H9 (cell line): ENCODE results near the gene SOX4. TPM values are rescaled to one million over a fixed set of nuclear protein-coding genes. Genes with fewer than 3 reads are reported as not detected.

Source experiments
- DNase-seq: peaks from one replicate; pipeline ENCODE4 v3.0.0-alpha.2; 2017
- H2AFZ ChIP-seq: one replicate; pipeline ENCODE4 v1.6.1; 2013; ENCODE audit warnings: mild to moderate bottlenecking, low read length, control low read depth, moderate library complexity
- H2AK5ac ChIP-seq: 2 replicates; pipeline ENCODE4 v1.6.1; 2013; ENCODE audit warnings: low read length, control low read depth, mixed read lengths; ENCODE audit not compliant: insufficient read length
- H2BK120ac ChIP-seq: one replicate; pipeline ENCODE4 v1.6.1; 2013; ENCODE audit warnings: low read depth, mild to moderate bottlenecking, low read length, control low read depth, inconsistent platforms; ENCODE audit not compliant: poor library complexity, severe bottlenecking
- H2BK12ac ChIP-seq: 2 replicates; pipeline ENCODE4 v1.6.1; 2013; ENCODE audit warnings: low read length, control low read depth, mixed read lengths, low read depth; ENCODE audit not compliant: insufficient read length
- H2BK15ac ChIP-seq: 2 replicates; pipeline ENCODE4 v1.6.1; 2013; ENCODE audit warnings: low read depth, low read length, control low read depth
- H2BK20ac ChIP-seq: one replicate; pipeline ENCODE4 v1.6.1; 2013; ENCODE audit warnings: low read depth, mild to moderate bottlenecking, low read length, control low read depth, inconsistent platforms; ENCODE audit not compliant: poor library complexity, severe bottlenecking
- H2BK5ac ChIP-seq: 2 replicates; pipeline ENCODE4 v1.6.1; 2013; ENCODE audit warnings: low read length, control low read depth, mixed read lengths; ENCODE audit not compliant: insufficient read length
- H3K14ac ChIP-seq: 2 replicates; pipeline ENCODE4 v1.6.1; 2013; ENCODE audit warnings: low read length, control low read depth; ENCODE audit not compliant: insufficient read depth
- H3K18ac ChIP-seq: 2 replicates; pipeline ENCODE4 v1.6.1; 2013; ENCODE audit warnings: low read depth, mild to moderate bottlenecking, mixed read lengths, low read length, control low read depth; ENCODE audit not compliant: insufficient read length
- H3K23ac ChIP-seq: 2 replicates; pipeline ENCODE4 v1.6.1; 2013; ENCODE audit warnings: low read length, control low read depth, mixed read lengths, low read depth; ENCODE audit not compliant: insufficient read length
- H3K23me2 ChIP-seq: 2 replicates; pipeline ENCODE4 v1.6.1; 2013; ENCODE audit warnings: low read depth, mild to moderate bottlenecking, mixed read lengths, low read length, control low read depth; ENCODE audit not compliant: insufficient read length, poor library complexity, severe bottlenecking
- H3K27ac ChIP-seq: 2 replicates; pipeline ENCODE4 v1.5.1; 2013; ENCODE audit warnings: low read length, control low read depth, mixed read lengths, low read depth; ENCODE audit not compliant: insufficient read length
- H3K27me3 ChIP-seq: 2 replicates; pipeline ENCODE4 v1.6.1; 2013; ENCODE audit warnings: low read length, control low read depth, inconsistent platforms; ENCODE audit not compliant: insufficient read depth
- H3K4ac ChIP-seq: 2 replicates; pipeline ENCODE4 v1.6.1; 2013; ENCODE audit warnings: low read depth, mild to moderate bottlenecking, control low read depth, inconsistent platforms, low read length, moderate library complexity
- H3K4me1 ChIP-seq: 2 replicates; pipeline ENCODE4 v1.6.1; 2013; ENCODE audit warnings: low read length, control low read depth, inconsistent platforms; ENCODE audit not compliant: insufficient read depth
- H3K4me2 ChIP-seq: 2 replicates; pipeline ENCODE4 v1.6.1; 2013; ENCODE audit warnings: low read length, control low read depth, mixed read lengths; ENCODE audit not compliant: insufficient read length, insufficient read depth
- H3K56ac ChIP-seq: 2 replicates; pipeline ENCODE4 v1.6.1; 2013; ENCODE audit warnings: low read depth, mild to moderate bottlenecking, mixed read lengths, low read length, control low read depth; ENCODE audit not compliant: insufficient read length
- H3K79me1 ChIP-seq: 2 replicates; pipeline ENCODE4 v1.6.1; 2013; ENCODE audit warnings: low read depth, mild to moderate bottlenecking, moderate library complexity, low read length, control low read depth, inconsistent platforms; ENCODE audit not compliant: insufficient read depth, poor library complexity, severe bottlenecking
- H3K79me2 ChIP-seq: 2 replicates; pipeline ENCODE4 v1.6.1; 2013; ENCODE audit warnings: low read length, control low read depth, inconsistent platforms; ENCODE audit not compliant: insufficient read depth
- H3K9ac ChIP-seq: 2 replicates; pipeline ENCODE4 v1.6.1; 2013; ENCODE audit warnings: low read length, control low read depth, mixed read lengths; ENCODE audit not compliant: insufficient read length; ENCODE audit errors: extremely low read depth
- H3K9me3 ChIP-seq: one replicate; pipeline ENCODE4 v1.6.1; 2013; ENCODE audit warnings: low read depth, low read length, inconsistent platforms; ENCODE audit not compliant: control insufficient read depth
- H3T11ph ChIP-seq: one replicate; pipeline ENCODE4 v1.6.1; 2013; ENCODE audit warnings: mild to moderate bottlenecking, low read length, control low read depth, inconsistent platforms
- H4K20me1 ChIP-seq: one replicate; pipeline ENCODE4 v1.6.1; 2013; ENCODE audit not compliant: control insufficient read depth, insufficient read length, insufficient read depth
- H4K5ac ChIP-seq: 2 replicates; pipeline ENCODE4 v1.6.1; 2013; ENCODE audit warnings: low read depth, mild to moderate bottlenecking, mixed read lengths, low read length, control low read depth; ENCODE audit not compliant: insufficient read length
- H4K8ac ChIP-seq: replicated peaks from 2 replicates; pipeline ENCODE4 v1.6.1; 2013; ENCODE audit warnings: low read length, control low read depth, mixed read lengths, low read depth; ENCODE audit not compliant: insufficient read length
- H4K91ac ChIP-seq: 2 replicates; pipeline ENCODE4 v1.6.1; 2013; ENCODE audit warnings: low read depth, mild to moderate bottlenecking, moderate library complexity, mixed read lengths, low read length, control low read depth; ENCODE audit not compliant: insufficient read length
- H3K27ac Mint-ChIP-seq, 3 experiments: 2 replicates in 2 of 3; 3 replicates in 1 of 3; pipeline ENCODE4 v1.8.0; 2020 to 2021; ENCODE audit warnings: mixed read lengths in 3 of 3, mild to moderate bottlenecking in 1 of 3, moderate library complexity in 1 of 3
- H3K27me3 Mint-ChIP-seq: 2 replicates; pipeline ENCODE4 v1.8.0; 2021; ENCODE audit warnings: low read depth, mild to moderate bottlenecking, moderate library complexity, mixed read lengths
- H3K36me3 Mint-ChIP-seq, 3 experiments: 2 replicates in 2 of 3; 3 replicates in 1 of 3; pipeline ENCODE4 v1.8.0; 2020 to 2021; ENCODE audit warnings: low read depth in 3 of 3, mixed read lengths in 3 of 3; ENCODE audit not compliant: insufficient read depth in 1 of 3
- H3K4me1 Mint-ChIP-seq, 2 experiments: 2 replicates each; pipeline ENCODE4 v1.8.0; 2020; ENCODE audit warnings: mixed read lengths in 2 of 2
- H3K4me3 Mint-ChIP-seq, 2 experiments: 2 replicates in 1 of 2; 3 replicates in 1 of 2; pipeline ENCODE4 v1.8.0; 2020 to 2021; ENCODE audit warnings: mild to moderate bottlenecking in 2 of 2, mixed read lengths in 2 of 2, moderate library complexity in 1 of 2
- H3K9me3 Mint-ChIP-seq, 2 experiments: 2 replicates in 1 of 2; 3 replicates in 1 of 2; pipeline ENCODE4 v1.8.0; 2020; ENCODE audit warnings: mild to moderate bottlenecking in 2 of 2, mixed read lengths in 2 of 2, moderate library complexity in 1 of 2
- CTCF ChIP-seq: fragments of 200-600 bp; sonication (generic); conservative IDR thresholded peaks from 3 replicates; pipeline ENCODE4 v1.8.0; 2021; ENCODE audit warnings: antibody characterized with exemption, mild to moderate bottlenecking
- total RNA-seq: library from RNA; stranded (reverse); gene quantifications from 2 replicates; pipeline ENCODE4 v1.2.1, GENCODE V29; 2021

The SOX4 gene
- total RNA-seq, 1 experiment from 2014 or later = 108 TPM

GRCh38 chr6:21582651-21583050, 10.9 kb upstream of the SOX4 start:
- peaks cover 16% of the 10 kb centered on the region for H3K27me3 Mint-ChIP-seq
- H3K36me3 Mint-ChIP-seq = peaks cover 3 to 27% (median 9%) of the 10 kb centered on the region in 3 experiments; a peak in 6 of 7 replicates

More at GRCh38 chr6:21582651-21583050, 10.9 kb upstream of the SOX4 start:
- Histone ChIP-seq H3K56ac (no peak overlapping the region), H3K4me2 (no peak overlapping the region), H4K5ac (no peak overlapping the region), H3K14ac (no peak overlapping the region), H4K91ac (no peak overlapping the region), H3T11ph (no peak overlapping the region), H2AK5ac (no peak overlapping the region), H4K20me1 (no peaks in the 10 kb centered on the region), H3K79me2 (no peaks in the 10 kb centered on the region), H4K8ac (no peak overlapping the region), H3K27ac (no peak overlapping the region), H3K23me2 (peaks cover 12% of the 10 kb centered on the region), H3K23ac (no peak overlapping the region), H2BK15ac (no peak overlapping the region), H2BK120ac (no peak overlapping the region), H2BK5ac (no peak overlapping the region), H3K27me3 (no peaks in the 10 kb centered on the region; the same call in 1 of the 2 replicates), H2AFZ (no peak overlapping the region), H3K18ac (no peak overlapping the region), H3K9me3 (no peaks in the 10 kb centered on the region), H2BK20ac (no peak overlapping the region), H3K4me1 (no peaks in the 10 kb centered on the region), H3K9ac (no peak overlapping the region), H3K79me1 (no peaks in the 10 kb centered on the region), H2BK12ac (no peak overlapping the region), H3K4ac (no peak overlapping the region)
- Mint-ChIP-seq H3K4me3 (no peak overlapping the region), H3K9me3 (peaks cover 23 to 33% of the 10 kb centered on the region in 2 experiments), H3K27ac (no peak overlapping the region), H3K4me1 (peaks cover 4 to 6% of the 10 kb centered on the region in 2 experiments; a peak in 3 of 4 replicates)
- no peak for DNase-seq
- no peak for TF ChIP-seq CTCF
